Nephron (organoid): ENCODE results near the gene ARHGEF28.

ENCODE experiments used
- H3K27ac Mint-ChIP-seq, 3 experiments: 2 replicates each; pipeline ENCODE4 v1.8.0; 2020; ENCODE audit warnings: mixed read lengths in 3 of 3, mild to moderate bottlenecking in 2 of 3, moderate library complexity in 1 of 3
- H3K27me3 Mint-ChIP-seq: 2 replicates; pipeline ENCODE4 v1.8.0; 2021; ENCODE audit warnings: low read depth, mild to moderate bottlenecking, moderate library complexity, mixed read lengths
- H3K36me3 Mint-ChIP-seq: 2 replicates; pipeline ENCODE4 v1.8.0; 2020; ENCODE audit warnings: low read depth, mixed read lengths
- H3K4me1 Mint-ChIP-seq: 2 replicates; pipeline ENCODE4 v1.8.0; 2020; ENCODE audit warnings: mixed read lengths
- H3K4me3 Mint-ChIP-seq, 3 experiments: 2 replicates each; pipeline ENCODE4 v1.8.0; 2020; ENCODE audit warnings: mild to moderate bottlenecking in 3 of 3, mixed read lengths in 3 of 3, moderate library complexity in 2 of 3
- H3K9me3 Mint-ChIP-seq: 2 replicates; pipeline ENCODE4 v1.8.0; 2020; ENCODE audit warnings: mixed read lengths
- TF ChIP-seq, protein P1 (sequence below), 3 experiments: fragments of 200-600 bp; sonication (generic); IDR thresholded peaks; one replicate each; pipeline ENCODE4 v1.5.0; 2021; ENCODE audit warnings: antibody characterized with exemption in 3 of 3; ENCODE audit not compliant: unreplicated experiment in 3 of 3

ARHGEF28 gene

GRCh38 chr5:73727470-73727869 is 101.5 kb downstream of the ARHGEF28 start:
- no peaks in the 10 kb centered on the region for H3K27me3 Mint-ChIP-seq
- no peak overlapping the region for H3K27ac Mint-ChIP-seq
- peaks cover 13% of the 10 kb centered on the region for H3K4me1 Mint-ChIP-seq
- no peaks in the 10 kb centered on the region for H3K9me3 Mint-ChIP-seq
- H3K4me3 Mint-ChIP-seq, result no peak overlapping the region
- H3K36me3 Mint-ChIP-seq, result no peaks in the 10 kb centered on the region
- TF ChIP-seq, protein P1, sequence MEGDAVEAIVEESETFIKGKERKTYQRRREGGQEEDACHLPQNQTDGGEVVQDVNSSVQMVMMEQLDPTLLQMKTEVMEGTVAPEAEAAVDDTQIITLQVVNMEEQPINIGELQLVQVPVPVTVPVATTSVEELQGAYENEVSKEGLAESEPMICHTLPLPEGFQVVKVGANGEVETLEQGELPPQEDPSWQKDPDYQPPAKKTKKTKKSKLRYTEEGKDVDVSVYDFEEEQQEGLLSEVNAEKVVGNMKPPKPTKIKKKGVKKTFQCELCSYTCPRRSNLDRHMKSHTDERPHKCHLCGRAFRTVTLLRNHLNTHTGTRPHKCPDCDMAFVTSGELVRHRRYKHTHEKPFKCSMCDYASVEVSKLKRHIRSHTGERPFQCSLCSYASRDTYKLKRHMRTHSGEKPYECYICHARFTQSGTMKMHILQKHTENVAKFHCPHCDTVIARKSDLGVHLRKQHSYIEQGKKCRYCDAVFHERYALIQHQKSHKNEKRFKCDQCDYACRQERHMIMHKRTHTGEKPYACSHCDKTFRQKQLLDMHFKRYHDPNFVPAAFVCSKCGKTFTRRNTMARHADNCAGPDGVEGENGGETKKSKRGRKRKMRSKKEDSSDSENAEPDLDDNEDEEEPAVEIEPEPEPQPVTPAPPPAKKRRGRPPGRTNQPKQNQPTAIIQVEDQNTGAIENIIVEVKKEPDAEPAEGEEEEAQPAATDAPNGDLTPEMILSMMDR (IDR thresholded peaks at IDR 0.05; ENCODE audit: unreplicated experiment in 3 of 3), result no peak

DNA sequence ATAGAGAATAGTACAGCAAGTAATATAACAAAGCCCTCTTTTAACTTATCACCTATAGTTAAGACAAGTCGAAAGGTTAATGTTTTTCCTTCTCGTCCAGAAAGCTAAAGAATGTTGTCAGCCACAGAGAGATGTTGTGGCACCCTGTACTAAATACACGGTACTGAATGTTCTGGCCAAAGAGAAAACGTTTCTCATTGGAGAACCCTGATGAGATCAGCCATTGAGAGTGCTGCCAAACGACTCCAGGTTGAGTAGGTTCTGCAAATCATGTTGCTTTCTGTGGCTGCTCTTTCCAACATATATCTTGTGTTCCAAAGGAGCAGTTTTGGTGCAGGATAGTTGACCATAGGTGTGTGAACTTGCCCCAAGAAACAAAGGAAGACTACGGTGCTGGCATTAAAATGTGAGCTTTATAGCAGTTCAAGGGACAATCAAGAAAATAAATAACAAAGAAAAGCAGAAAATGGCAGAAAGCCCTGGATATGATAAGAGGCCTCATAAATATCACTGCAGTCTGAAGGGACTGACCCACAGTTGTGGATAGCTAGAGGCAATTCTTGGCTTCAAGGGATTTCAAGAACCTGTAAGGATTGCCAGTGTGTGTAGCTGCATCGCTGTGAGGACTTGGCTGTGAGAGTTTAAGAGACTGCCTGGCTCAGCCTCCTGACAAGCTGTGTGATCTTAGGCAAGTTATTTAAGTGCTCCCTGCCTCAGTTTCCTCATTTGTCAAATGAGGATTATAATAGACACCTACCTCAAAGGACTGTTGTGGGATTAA is 102.7 kb downstream of the ARHGEF28 start:
- Mint-ChIP-seq H3K9me3 (no peaks in the 10 kb centered on the region), H3K27ac (peak overlapping the region in 2 of 3 experiments; percentile 13 to 85), H3K4me3 (no peak overlapping the region), H3K27me3 (no peaks in the 10 kb centered on the region), H3K4me1 (peaks cover 11% of the 10 kb centered on the region), H3K36me3 (no peaks in the 10 kb centered on the region)
- TF ChIP-seq, protein P1 (IDR thresholded peaks at IDR 0.05; ENCODE audit: unreplicated experiment in 3 of 3), result no peak

DNA sequence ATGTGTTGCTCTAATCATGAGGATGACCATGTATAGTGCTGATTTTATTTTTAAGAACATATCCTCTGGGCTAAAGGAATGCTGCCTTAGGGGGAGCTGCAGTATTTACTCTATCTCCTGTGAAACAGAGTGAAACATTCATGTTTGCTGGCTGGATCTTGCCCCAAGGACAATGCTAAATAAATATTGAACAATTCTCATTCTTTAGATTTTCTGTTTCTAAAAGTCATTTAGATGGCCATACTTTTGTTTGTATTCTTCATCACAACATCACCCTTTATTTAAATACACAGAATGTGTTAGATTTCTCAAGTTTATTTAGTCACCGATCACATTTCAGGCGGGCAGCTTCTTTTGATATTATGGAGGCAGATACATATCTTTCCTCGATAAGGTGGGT is 103.3 kb downstream of the ARHGEF28 start:
- Mint-ChIP-seq H3K36me3 (no peaks in the 10 kb centered on the region), H3K4me3 (no peak overlapping the region), H3K4me1 (peaks cover 11% of the 10 kb centered on the region), H3K27me3 (no peaks in the 10 kb centered on the region), H3K9me3 (no peaks in the 10 kb centered on the region), H3K27ac (peak overlapping the region in 1 of 3 experiments; percentile 13)
- TF ChIP-seq, protein P1 (IDR thresholded peaks at IDR 0.05; ENCODE audit: unreplicated experiment in 3 of 3), result no peak

DNA sequence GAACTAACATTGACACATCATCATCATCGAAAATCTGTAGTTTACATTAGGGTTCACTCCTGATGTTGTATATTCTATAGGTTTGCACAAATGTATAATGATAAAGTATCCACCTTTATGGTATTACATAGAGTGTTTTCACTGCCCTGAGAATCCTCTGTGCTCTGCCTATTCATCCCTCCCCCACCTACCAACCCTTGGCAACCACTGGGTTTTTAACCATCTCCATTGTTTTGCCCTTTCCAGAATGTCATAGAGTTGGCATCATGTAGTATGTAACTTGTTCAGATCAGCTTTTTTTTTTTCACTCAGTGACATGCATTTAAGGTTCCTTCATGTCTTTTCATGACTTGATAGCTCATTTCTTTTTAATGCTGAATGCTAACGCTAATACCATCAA is 106.0 kb downstream of the ARHGEF28 start:
- TF ChIP-seq, protein P1 (IDR thresholded peaks at IDR 0.05; ENCODE audit: unreplicated experiment in 3 of 3), result no peak

DNA sequence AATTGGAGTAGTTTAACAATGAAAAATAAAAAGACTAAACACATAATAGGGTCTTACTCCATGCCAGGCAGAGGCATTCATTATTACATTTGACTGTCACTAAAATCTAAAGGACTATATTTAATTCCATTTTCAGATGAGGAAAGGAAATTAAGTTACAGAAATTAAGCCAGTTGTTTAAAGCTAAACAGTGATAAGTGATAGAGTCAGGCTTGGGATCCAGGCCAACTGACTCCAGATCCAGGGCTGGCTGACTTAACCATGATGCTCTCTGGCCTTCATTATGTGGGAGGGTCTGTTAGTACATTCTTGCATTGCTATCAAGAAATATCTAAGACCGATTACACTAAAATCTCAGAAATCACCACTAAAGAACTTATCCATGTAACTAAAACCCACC is 107.2 kb downstream of the ARHGEF28 start:
- Mint-ChIP-seq H3K9me3 (no peaks in the 10 kb centered on the region), H3K4me3 (no peak overlapping the region), H3K27me3 (peaks cover 5% of the 10 kb centered on the region), H3K27ac (peak overlapping the region in 1 of 3 experiments; percentile 11), H3K4me1 (peaks cover 5% of the 10 kb centered on the region), H3K36me3 (no peaks in the 10 kb centered on the region)
- TF ChIP-seq, protein P1 (IDR thresholded peaks at IDR 0.05; ENCODE audit: unreplicated experiment in 3 of 3), result no peak

More for the DNA sequence above, 106.0 kb downstream of the ARHGEF28 start:
- H3K27me3 Mint-ChIP-seq, result no peaks in the 10 kb centered on the region
- no peak overlapping the region for H3K4me3 Mint-ChIP-seq
- peaks cover 11% of the 10 kb centered on the region for H3K4me1 Mint-ChIP-seq
- no peak overlapping the region for H3K27ac Mint-ChIP-seq
- H3K36me3 Mint-ChIP-seq, result no peaks in the 10 kb centered on the region
- H3K9me3 Mint-ChIP-seq, result no peaks in the 10 kb centered on the region
